ENCODE data around the gene AGAP1.

Gene AGAP1

GRCh38 chr2:235712176-235712575 lies 218.3 kb downstream of the AGAP1 start:
- DNase-seq (ENCODE audit: low read depth) = no peak

GRCh38 chr2:235713189-235713588 lies 219.3 kb downstream of the AGAP1 start:
- DNase-seq (ENCODE audit: low read depth) = no peak

GRCh38 chr2:235715601-235716000 lies 221.8 kb downstream of the AGAP1 start:
- no peak for DNase-seq (ENCODE audit: low read depth)

- no peak for DNase-seq (ENCODE audit: low read depth)
These were observed 223.1 kb downstream of the AGAP1 start for GRCh38 chr2:235716875-235717496.

- DNase-seq (ENCODE audit: low read depth) = no peak
These were observed 225.5 kb downstream of the AGAP1 start for GRCh38 chr2:235719146-235719942.

- DNase-seq (ENCODE audit: low read depth) = no peak
These were observed 227.8 kb downstream of the AGAP1 start for GRCh38 chr2:235721625-235722024.

- no peak for DNase-seq (ENCODE audit: low read depth)
These were observed 229.0 kb downstream of the AGAP1 start for GRCh38 chr2:235722869-235723268.

GRCh38 chr2:235723371-235723770 lies 229.5 kb downstream of the AGAP1 start:
- no peak for DNase-seq (ENCODE audit: low read depth)

- no peak for DNase-seq (ENCODE audit: low read depth)
These were observed 230.1 kb downstream of the AGAP1 start for GRCh38 chr2:235723811-235724465.

GRCh38 chr2:235725016-235725489 lies 231.2 kb downstream of the AGAP1 start:
- DNase-seq (ENCODE audit: low read depth) = no peak

GRCh38 chr2:235725841-235726240 lies 232.0 kb downstream of the AGAP1 start:
- no peak for DNase-seq (ENCODE audit: low read depth)

- DNase-seq (ENCODE audit: low read depth) = no peak
These were observed 232.7 kb downstream of the AGAP1 start for GRCh38 chr2:235726554-235726953.

- no peak for DNase-seq (ENCODE audit: low read depth)
These were observed 233.3 kb downstream of the AGAP1 start for GRCh38 chr2:235727174-235727573.

GRCh38 chr2:235727891-235728799 lies 234.3 kb downstream of the AGAP1 start:
- DNase-seq (ENCODE audit: low read depth) = no peak

GRCh38 chr2:235728800-235729556 lies 235.1 kb downstream of the AGAP1 start:
- DNase-seq (ENCODE audit: low read depth) = no peak

- no peak for DNase-seq (ENCODE audit: low read depth)
These were observed 235.7 kb downstream of the AGAP1 start for GRCh38 chr2:235729557-235729947.

GRCh38 chr2:235730115-235730514 lies 236.3 kb downstream of the AGAP1 start:
- DNase-seq (ENCODE audit: low read depth) = no peak

GRCh38 chr2:235733761-235734160 lies 239.9 kb downstream of the AGAP1 start:
- DNase-seq (ENCODE audit: low read depth) = no peak

- no peak for DNase-seq (ENCODE audit: low read depth)
These were observed 240.3 kb downstream of the AGAP1 start for GRCh38 chr2:235734168-235734567.

GRCh38 chr2:235734688-235735231 lies 240.9 kb downstream of the AGAP1 start:
- no peak for DNase-seq (ENCODE audit: low read depth)

GRCh38 chr2:235737396-235737795 lies 243.6 kb downstream of the AGAP1 start:
- no peak for DNase-seq (ENCODE audit: low read depth)
